Measurements from ENCODE around the gene TBC1D21.
A peak's percentile ranks its signal among the peaks of the same experiment; 100 is the strongest.

The TBC1D21 gene, protein sequence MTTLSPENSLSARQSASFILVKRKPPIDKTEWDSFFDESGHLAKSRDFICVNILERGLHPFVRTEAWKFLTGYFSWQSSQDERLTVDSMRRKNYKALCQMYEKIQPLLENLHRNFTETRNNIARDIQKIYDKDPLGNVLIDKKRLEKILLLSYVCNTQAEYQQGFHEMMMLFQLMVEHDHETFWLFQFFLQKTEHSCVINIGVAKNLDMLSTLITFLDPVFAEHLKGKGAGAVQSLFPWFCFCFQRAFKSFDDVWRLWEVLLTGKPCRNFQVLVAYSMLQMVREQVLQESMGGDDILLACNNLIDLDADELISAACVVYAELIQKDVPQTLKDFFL

DNA sequence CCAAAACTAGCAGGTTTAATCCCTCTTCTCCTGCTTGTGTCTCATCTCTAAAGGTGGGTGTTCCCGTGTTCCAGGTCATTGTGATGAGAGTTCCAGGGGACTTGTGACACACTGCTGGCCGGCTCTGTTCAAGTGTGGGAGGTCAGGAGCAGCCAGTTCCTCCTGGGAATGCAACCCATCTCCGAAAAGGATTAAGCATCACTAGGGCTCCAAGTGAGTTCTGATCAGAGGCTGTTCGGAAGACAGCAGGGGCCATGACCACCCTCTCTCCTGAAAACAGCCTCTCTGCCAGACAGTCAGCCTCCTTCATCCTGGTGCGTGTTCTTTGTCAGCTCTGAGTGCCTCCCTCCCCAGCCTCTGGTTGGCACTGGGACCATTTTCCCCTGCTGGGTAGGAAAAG is at the start of gene TBC1D21:
TSS of gene TBC1D21 (plus strand) at position 109 of the 400 bp plus-strand sequence. CDS start at position 255, 146 bp downstream.
- no peak for TF ChIP-seq GATA2 (IDR thresholded peaks at IDR 0.05; ENCODE audit: low read depth, low read length)
- no peak for TF ChIP-seq GATA3 (IDR thresholded peaks at IDR 0.05; ENCODE audit: low read depth, low read length)

DNA sequence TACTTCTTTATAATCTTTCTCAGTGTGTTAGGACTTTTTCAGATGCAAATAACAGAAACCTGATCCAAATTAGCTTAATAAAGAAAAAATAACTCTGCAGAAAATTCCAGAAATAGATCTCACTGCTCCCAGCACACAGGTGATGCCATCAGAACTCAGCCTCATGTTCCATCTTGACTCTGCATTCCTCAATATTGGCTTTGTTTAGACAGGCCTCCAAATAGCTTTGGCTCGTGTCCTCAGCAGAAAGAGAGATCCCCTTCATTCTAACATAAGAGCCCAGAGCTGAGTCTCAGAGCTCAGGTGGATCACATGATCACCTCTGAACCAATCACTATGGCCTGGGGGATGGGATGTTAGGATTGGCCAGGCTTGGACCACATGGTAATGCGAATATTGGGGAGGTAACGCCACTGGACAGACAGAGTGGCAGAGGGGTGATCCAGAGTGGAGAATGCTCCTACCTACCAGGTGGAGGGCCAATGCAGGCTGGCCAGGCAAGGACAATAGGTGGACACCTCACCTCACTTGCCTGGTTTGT is 46.6 kb upstream of the TBC1D21 start:
- TF ChIP-seq GATA3 (IDR thresholded peaks at IDR 0.05; ENCODE audit: low read depth, low read length) (no peak), GATA2 (IDR thresholded peaks at IDR 0.05; ENCODE audit: low read depth, low read length) (no peak)

DNA sequence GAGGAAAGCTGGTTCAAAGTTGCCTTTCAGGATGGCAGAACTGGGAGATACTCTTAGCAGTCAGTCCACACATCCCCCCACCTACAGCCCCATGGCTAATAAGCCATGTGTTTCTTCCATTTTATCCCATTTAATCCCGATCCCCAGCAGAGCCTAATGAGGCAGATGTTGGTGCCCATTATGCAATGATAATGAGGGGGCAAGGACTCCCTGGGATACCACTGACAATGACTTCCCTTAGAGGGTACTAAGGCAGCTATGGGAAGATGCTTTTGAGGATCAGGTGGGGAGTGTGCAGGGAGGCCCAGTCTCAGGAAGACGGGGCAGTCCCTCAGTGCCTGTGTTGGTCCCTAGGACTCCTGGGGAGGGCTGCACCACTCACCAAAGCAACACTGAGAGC is 43.8 kb upstream of the TBC1D21 start:
- no peak for TF ChIP-seq GATA2 (IDR thresholded peaks at IDR 0.05; ENCODE audit: low read depth, low read length)
- TF ChIP-seq GATA3 (IDR thresholded peaks at IDR 0.05; ENCODE audit: low read depth, low read length) = no peak

DNA sequence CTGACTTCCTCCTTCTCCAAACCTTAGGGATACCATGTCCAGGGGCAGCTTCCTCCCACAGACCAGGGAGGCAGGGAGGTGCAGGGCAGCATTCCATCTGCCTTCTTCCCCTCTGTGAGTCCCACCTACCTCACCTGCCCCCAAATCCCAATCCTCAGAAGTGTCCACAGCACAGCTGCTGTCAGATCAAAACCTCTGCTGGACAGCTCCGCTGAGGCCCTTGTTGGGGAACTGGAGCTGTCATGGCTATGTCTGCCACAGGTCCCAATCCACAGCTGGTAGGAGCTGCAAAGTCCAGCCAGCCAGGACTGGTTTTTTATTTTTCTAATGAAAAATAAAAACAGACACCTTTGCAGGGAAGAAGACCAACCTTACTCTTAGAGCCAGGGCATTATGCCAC is 40.7 kb upstream of the TBC1D21 start:
- no peak for TF ChIP-seq GATA3 (IDR thresholded peaks at IDR 0.05; ENCODE audit: low read depth, low read length)
- TF ChIP-seq GATA2 (IDR thresholded peaks at IDR 0.05; ENCODE audit: low read depth, low read length) = no peak

DNA sequence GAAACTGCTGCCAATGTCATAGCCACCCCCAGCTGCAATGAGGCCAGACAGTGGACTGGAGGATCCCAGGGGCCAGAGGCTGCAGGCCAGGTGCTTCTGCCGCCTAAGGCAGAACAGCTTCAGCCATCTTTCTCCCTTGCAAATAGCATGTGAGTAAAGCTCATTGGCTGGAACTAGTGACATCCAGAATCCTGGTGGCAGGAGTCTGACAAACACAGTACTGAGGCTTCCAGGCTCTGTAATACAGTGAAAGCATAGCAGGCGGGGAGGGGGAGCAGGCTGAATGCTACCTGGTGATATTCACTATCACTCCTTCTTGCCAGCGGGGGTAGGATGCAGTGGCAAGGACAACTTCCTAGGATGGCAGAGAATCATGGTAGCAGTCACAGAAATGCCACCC is 36.5 kb upstream of the TBC1D21 start:
- TF ChIP-seq GATA2 (IDR thresholded peaks at IDR 0.05; ENCODE audit: low read depth, low read length) = no peak
- no peak for TF ChIP-seq GATA3 (IDR thresholded peaks at IDR 0.05; ENCODE audit: low read depth, low read length)

DNA sequence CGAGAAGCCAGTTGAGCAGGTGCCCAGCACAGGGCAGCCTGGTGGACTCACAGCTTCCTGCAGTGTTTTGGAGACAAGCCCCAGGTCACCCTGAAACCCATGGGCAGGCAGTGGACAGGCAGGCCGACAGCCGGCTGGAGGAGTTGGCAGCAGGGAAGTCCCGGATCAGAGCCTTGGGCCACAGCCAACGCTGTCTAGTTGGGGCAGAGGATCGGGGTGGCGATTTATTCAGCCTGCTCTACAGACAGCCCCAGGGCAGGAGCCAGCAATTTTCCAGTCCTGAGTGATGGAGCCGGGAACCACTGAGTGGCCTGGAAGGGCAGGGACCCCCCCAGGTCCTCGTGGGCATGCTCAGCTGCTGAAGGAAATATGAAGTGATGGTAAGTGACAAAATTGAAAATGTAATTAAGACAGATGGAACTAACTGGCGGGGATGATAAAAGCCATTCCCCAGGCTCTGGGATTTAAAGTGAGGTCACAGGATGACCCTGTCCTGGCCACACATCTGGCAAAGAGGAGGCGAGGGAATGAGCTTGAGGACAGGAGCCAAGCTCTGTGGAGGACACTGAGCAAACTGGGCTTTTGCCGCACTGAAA is 34.4 kb upstream of the TBC1D21 start:
- TF ChIP-seq GATA2 (IDR thresholded peaks at IDR 0.05; ENCODE audit: low read depth, low read length) (peak; percentile 68), GATA3 (IDR thresholded peaks at IDR 0.05; ENCODE audit: low read depth, low read length) (no peak)

DNA sequence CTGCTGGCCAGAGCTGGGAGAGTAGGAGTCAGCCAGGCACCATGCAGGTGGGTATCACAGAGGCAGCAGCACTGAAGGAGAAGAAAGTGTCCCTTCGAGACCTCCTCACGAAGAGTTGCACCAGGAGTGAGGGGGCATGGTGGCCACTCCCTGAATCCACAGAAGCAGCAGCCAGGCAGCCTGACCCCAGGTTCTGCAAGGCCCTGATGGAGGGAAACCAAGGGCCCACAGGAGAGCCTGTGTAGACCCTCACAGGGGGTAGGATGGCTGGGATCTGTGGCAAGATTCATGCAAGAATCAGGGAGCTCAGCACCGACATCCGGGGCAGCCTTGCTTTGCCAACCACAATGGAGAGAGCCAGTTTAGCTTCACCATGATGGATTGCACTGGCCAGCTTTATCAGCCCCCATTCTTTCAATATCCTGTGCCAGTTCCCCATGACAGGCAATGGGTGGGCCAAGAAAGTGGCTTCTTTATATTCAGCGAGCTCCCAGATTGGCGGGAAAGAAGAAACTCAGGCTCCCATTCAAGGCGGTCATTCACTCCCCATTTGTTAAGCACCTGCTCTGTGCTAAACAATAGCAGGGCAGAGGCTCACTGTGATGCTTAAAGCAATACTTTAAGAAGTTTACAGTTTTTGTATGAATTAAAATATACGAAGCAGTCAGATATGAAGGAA is 33.5 kb upstream of the TBC1D21 start:
- TF ChIP-seq GATA2 (IDR thresholded peaks at IDR 0.05; ENCODE audit: low read depth, low read length) (no peak), GATA3 (IDR thresholded peaks at IDR 0.05; ENCODE audit: low read depth, low read length) (no peak)

DNA sequence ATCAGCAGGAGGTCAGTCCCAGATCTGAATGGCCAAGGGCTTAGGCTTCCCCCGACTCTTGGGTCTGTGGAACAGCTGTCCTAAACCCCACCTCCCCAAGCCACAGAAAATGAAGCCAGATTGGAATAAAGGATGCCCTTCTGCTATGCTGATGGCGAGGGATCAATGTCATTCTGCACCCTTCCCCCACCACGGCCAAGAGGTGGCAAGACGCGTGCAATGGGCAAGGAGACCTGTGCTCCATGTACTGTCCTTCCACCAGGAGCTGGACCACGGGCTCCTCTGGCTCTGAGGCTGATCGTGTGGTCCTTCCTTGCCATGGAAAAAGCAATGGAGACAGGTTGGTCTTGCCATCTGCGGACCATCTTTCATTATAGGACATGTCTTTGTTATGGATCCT is 32.6 kb upstream of the TBC1D21 start:
- TF ChIP-seq GATA2 (IDR thresholded peaks at IDR 0.05; ENCODE audit: low read depth, low read length) (no peak), GATA3 (IDR thresholded peaks at IDR 0.05; ENCODE audit: low read depth, low read length) (no peak)

DNA sequence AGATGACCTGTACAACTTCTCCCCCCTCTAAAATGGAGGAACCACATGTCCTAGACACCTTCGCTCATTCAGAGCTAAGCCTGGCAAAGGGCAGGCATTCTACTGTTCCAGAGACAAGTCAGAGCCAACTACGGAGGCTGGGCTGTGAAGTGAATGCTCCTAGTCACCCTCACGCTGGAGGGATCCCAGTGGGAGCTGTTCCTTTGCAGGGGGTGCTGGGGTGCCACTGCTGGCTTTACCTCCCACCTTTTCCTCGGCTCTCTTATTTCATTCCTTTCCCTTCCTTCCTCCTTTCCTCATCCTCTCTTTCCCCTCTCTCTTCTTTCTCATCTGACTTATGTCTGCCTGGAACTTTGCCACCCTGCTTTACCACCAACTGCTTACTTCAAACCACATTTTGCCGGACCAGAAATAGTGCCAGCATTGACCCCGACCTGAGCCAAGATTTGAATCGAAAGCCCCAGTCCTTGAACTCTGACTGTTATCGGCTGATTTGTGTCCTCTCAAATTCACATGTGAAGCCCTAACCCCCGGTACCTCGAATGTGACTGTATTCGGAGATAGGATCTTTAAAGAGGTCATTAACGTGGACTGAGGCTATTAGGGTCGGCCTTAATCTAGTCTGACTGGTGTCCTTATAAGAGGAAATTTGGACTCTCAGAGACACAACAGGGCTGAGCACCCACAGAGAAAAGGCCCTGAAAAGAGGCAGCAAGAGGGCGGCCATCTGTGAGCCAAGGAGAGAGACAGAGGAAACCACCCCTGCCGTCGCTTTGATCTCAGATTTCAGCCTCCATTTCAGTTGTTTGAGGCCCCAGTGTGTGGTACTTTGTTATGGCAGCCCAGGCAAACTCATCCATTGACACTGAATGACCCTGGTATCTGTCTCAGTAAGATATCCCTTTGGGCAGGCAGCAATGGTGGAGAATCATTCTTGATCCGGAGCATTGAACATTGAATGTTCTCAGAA is 31.3 kb upstream of the TBC1D21 start:
- no peak for TF ChIP-seq GATA3 (IDR thresholded peaks at IDR 0.05; ENCODE audit: low read depth, low read length)
- no peak; the same call in 1 of the 2 replicates for TF ChIP-seq GATA2 (IDR thresholded peaks at IDR 0.05; ENCODE audit: low read depth, low read length)

DNA sequence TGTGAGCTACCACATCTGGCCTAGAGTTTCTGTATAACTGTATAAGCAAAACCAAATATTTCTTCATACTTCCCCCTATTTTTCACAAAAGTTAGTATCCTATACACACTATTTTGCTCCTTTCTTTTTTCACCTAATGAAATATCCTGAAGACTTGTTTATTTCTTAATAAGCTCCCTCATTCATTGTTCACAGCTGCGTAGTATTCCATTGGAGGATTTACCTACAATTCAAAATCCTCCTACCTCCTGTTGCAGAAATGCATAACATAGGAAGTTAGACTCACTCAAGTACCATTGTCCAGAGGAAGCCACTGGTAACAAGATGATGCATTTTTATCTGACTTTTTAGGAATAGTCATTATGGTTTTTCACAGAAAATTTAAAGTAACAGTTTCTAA is 29.6 kb upstream of the TBC1D21 start:
- no peak for TF ChIP-seq GATA2 (IDR thresholded peaks at IDR 0.05; ENCODE audit: low read depth, low read length)
- no peak for TF ChIP-seq GATA3 (IDR thresholded peaks at IDR 0.05; ENCODE audit: low read depth, low read length)

DNA sequence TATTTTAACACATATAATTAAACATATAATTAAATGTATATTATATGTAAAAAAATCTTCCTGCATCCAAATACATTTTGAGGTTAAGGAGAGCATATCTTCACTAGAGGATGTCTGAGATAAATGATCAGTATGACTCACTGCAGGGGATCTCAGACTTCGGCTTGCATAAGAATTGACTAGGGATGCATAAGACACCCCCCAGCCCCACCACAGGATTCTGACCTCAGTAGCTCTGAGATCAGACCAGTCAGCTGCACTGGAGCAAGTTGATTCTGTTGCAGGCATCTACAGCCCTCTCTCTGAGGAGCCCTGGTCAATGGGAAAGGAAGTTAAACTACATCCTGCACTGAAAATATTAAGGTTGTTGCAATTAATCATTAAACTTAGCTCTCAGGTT is 29.0 kb upstream of the TBC1D21 start:
- TF ChIP-seq GATA2 (IDR thresholded peaks at IDR 0.05; ENCODE audit: low read depth, low read length) (no peak), GATA3 (IDR thresholded peaks at IDR 0.05; ENCODE audit: low read depth, low read length) (no peak)

DNA sequence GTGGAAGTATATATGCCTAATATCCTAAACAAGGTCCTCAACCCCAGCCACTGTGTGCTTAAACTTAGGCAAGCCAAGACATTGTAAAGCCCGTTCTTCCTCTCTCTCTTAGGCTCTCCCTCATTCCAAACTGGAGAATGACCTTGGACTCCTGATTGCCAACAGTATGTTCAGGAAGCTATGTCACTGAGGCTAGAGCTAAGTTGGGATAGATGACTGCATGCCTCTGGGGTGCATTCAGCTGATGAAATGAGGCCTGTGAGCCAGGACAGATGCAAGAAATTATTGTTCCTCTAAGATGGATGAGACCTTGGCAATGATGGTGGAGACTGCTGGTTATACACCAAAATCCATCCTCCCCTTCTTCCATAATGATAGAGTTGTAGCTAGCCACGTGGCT is 27.9 kb upstream of the TBC1D21 start:
- TF ChIP-seq GATA2 (IDR thresholded peaks at IDR 0.05; ENCODE audit: low read depth, low read length) = no peak
- no peak for TF ChIP-seq GATA3 (IDR thresholded peaks at IDR 0.05; ENCODE audit: low read depth, low read length)

DNA sequence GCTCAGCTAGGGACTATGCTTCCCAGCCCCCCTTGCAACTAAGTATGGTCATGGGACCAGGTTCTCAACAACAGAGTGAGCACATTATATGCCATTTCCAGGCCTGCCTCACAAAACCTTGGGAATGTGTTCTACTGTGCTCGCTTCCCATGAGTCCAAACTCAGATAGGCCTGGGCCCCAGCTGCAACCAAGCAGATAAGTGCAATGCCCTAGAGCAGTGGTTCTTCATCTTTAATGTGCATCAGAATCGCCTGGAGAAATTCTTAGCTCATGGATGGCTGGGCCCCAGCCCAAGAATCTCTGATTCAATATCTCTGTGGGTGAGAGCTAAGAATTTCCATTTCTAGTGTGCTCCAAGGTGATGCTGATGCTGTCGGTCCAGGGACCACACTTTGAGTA is 27.5 kb upstream of the TBC1D21 start:
- TF ChIP-seq GATA3 (IDR thresholded peaks at IDR 0.05; ENCODE audit: low read depth, low read length) (no peak), GATA2 (IDR thresholded peaks at IDR 0.05; ENCODE audit: low read depth, low read length) (no peak)

Data from SH-SY5Y (cell line).